Lower lobe of right lung (tissue), 2 donors: ENCODE measurements around the gene MYOT. TPM values are rescaled to one million over a fixed set of nuclear protein-coding genes. Genes with fewer than 3 reads are reported as not detected.

Source experiments
- ATAC-seq, 2 donors: fragments of 200-7000 bp; cut with Tn5 transposase; one replicate each; pipeline ENCODE4 v1.9.1; 2020 to 2022; ENCODE audit warnings: mild to moderate bottlenecking in 2 of 2, moderate library complexity in 2 of 2
- DNase-seq: peaks from one replicate; pipeline ENCODE4 v3.0.0-alpha.2; 2020
- H3K27ac ChIP-seq: fragments of 200-600 bp; one replicate; pipeline ENCODE4 v1.8.0; 2022
- H3K27me3 ChIP-seq: fragments of 200-600 bp; one replicate; pipeline ENCODE4 v1.8.0; 2022; ENCODE audit warnings: low read depth
- H3K36me3 ChIP-seq: fragments of 200-600 bp; one replicate; pipeline ENCODE4 v1.8.0; 2022; ENCODE audit warnings: mild to moderate bottlenecking
- H3K4me1 ChIP-seq: fragments of 200-600 bp; one replicate; pipeline ENCODE4 v1.8.0; 2022
- H3K4me3 ChIP-seq: fragments of 200-600 bp; one replicate; pipeline ENCODE4 v1.8.0; 2022; ENCODE audit warnings: mild to moderate bottlenecking
- H3K9me3 ChIP-seq: fragments of 200-600 bp; one replicate; pipeline ENCODE4 v1.8.0; 2022
- intact Hi-C: fragments of 100-400 bp; cut with DNase I; formaldehyde crosslinking; loops from one replicate; pipeline ENCODE4 v1.11.0; 2022
- total RNA-seq: library from RNA; stranded (reverse); fragmentation: NEBNext Ultra II Directional; extraction: Animal tissue kit (Norgen Biotek cat#: 25700); gene quantifications from one replicate; pipeline ENCODE4 v1.2.1, GENCODE V29; 2021
- TF ChIP-seq, protein P1 (sequence below): fragments of 200-600 bp; IDR thresholded peaks from one replicate; pipeline ENCODE4 v1.8.0; 2022; ENCODE audit warnings: antibody characterized with exemption, mild to moderate bottlenecking
- donor health status: DM: no; HTN: yes; CAD: no; lungs with severe emphysema.

Gene MYOT
- total RNA-seq, 1 donor from 2014 or later = not detected

DNA sequence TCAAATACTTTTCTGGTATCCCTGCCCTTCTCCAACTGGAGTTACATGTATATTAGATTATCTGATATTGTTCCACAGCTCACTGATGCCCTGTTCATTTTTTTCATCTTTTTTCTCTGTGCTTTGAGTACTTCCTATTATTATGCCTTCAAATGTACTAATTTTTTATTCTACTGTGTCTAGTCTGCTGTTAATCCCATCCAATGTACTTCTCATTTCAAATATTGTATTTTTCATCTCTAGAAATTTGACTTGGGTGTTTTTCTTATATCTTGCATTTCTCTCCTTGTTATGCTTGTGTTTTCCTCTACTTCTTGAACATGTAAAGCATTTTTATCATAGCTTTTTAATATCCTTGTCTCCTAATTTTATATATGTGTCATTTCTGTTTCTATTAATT is 41.6 kb upstream of the MYOT start:
- no peak overlapping the region for H3K4me3 ChIP-seq
- intact Hi-C loops = no loop called here
- no peaks in the 10 kb centered on the region for H3K36me3 ChIP-seq

DNA sequence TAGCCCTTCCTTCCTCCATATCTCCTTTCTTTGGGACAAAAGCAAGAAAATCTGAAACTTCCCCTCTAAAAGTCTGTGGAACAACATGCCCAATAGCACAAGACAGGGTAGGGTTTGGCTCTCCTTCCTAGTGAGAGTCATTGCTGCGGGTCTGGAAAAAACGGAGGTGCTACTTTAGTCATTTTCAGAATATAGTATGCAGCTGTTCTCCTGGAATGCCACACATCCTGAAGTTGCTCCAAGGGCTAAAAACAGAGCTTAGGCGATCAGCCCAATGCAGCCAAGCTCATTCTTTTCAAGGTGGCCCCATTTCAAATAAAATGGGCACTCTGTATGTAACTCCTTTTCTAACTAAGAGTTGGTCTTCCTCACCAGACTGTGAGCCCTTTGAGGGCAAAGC is 39.5 kb upstream of the MYOT start:
- Histone ChIP-seq H3K4me3 (no peak overlapping the region), H3K27me3 (no peaks in the 10 kb centered on the region), H3K27ac (no peak overlapping the region), H3K4me1 (no peaks in the 10 kb centered on the region), H3K36me3 (no peaks in the 10 kb centered on the region), H3K9me3 (peaks cover 3% of the 10 kb centered on the region)
- intact Hi-C loops = no loop called here
- TF ChIP-seq, protein P1, sequence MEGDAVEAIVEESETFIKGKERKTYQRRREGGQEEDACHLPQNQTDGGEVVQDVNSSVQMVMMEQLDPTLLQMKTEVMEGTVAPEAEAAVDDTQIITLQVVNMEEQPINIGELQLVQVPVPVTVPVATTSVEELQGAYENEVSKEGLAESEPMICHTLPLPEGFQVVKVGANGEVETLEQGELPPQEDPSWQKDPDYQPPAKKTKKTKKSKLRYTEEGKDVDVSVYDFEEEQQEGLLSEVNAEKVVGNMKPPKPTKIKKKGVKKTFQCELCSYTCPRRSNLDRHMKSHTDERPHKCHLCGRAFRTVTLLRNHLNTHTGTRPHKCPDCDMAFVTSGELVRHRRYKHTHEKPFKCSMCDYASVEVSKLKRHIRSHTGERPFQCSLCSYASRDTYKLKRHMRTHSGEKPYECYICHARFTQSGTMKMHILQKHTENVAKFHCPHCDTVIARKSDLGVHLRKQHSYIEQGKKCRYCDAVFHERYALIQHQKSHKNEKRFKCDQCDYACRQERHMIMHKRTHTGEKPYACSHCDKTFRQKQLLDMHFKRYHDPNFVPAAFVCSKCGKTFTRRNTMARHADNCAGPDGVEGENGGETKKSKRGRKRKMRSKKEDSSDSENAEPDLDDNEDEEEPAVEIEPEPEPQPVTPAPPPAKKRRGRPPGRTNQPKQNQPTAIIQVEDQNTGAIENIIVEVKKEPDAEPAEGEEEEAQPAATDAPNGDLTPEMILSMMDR = no peak
- ATAC-seq (no peak), DNase-seq (no peak)

More for the DNA sequence above, 41.6 kb upstream of the MYOT start:
- Histone ChIP-seq H3K4me1 (no peaks in the 10 kb centered on the region), H3K27ac (no peak overlapping the region), H3K27me3 (no peaks in the 10 kb centered on the region), H3K9me3 (peaks cover 3% of the 10 kb centered on the region)
- ATAC-seq (no peak), DNase-seq (no peak)
- TF ChIP-seq, protein P1 = no peak

- Histone ChIP-seq H3K4me1 (no peaks in the 10 kb centered on the region), H3K9me3 (peaks cover 3% of the 10 kb centered on the region), H3K27ac (no peak overlapping the region), H3K27me3 (no peaks in the 10 kb centered on the region), H3K4me3 (no peak overlapping the region), H3K36me3 (no peaks in the 10 kb centered on the region)
- ATAC-seq = no peak
- TF ChIP-seq, protein P1 = no peak
- DNase-seq = no peak
- intact Hi-C loops = no loop called here
Observed at GRCh38 chr5:137828664-137829063, 39.0 kb upstream of the MYOT start.

DNA sequence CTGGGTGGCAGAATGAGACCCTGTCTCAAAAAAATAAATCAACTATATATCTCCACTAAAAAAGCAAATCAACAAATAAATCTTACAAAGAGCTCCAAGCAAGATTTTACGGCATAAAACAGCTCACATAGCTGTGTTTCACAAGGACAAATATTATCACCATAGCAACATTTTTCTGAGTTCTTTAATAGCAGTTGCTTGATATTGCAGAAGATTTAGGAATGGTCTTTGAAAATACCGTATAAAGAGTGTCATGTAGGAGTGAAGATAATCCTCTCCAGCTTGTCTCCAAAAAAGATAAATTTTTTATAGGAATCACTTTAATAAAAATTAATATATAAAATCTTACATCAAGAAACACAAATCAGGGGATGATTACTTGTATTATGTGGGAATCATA is 36.6 kb upstream of the MYOT start:
- Histone ChIP-seq H3K27me3 (no peaks in the 10 kb centered on the region), H3K4me3 (no peak overlapping the region), H3K27ac (no peak overlapping the region), H3K9me3 (peaks cover under 1% of the 10 kb centered on the region), H3K4me1 (no peaks in the 10 kb centered on the region), H3K36me3 (no peaks in the 10 kb centered on the region)
- intact Hi-C loops = no loop called here
- DNase-seq (no peak), ATAC-seq (no peak)
- TF ChIP-seq, protein P1 = no peak

DNA sequence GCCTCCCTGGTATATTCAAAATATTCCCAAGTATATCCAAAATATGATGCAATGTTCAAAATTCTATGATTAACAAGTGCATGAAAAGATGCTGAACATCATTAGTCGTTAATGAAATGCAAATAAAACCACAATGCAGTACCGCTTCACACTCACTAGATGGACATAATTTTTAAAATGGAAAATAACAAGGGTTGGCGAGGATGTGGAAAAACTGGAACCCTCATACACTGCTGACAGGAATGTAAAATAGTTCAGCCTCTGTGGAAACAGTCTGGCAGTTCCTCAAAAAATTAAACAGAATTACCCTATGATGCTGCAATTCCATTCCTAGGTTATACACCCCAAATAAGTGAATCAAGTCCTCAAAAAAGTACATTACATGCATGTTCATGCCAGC is 36.1 kb upstream of the MYOT start:
- H3K4me3 ChIP-seq = no peak overlapping the region
- H3K27me3 ChIP-seq = no peaks in the 10 kb centered on the region
- H3K27ac ChIP-seq = no peak overlapping the region
- TF ChIP-seq, protein P1 = no peak
- no peaks in the 10 kb centered on the region for H3K9me3 ChIP-seq
- H3K36me3 ChIP-seq = no peaks in the 10 kb centered on the region
- ATAC-seq = no peak
- no peaks in the 10 kb centered on the region for H3K4me1 ChIP-seq
- DNase-seq = no peak
- intact Hi-C loops = no loop called here

DNA sequence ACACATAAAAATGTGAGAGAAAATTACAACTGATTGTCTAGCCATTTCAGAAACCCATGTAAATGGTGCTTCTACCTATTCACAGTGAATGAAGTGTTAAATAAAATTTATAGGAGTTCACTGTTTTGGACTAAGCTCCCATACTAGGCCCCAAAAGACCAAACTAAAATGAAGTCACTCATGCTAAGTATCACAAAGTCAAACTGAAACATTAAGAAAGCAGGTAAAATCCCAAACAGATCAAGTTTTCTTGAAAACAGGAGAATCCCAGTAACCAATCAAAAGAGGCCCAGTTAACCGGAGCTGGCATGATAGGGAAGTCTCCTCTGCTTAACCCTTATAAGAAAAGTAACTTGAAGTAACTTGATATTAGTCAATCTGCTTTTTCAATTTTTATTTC is 35.2 kb upstream of the MYOT start:
- H3K27me3 ChIP-seq = no peaks in the 10 kb centered on the region
- no peak for DNase-seq
- H3K36me3 ChIP-seq = no peaks in the 10 kb centered on the region
- H3K9me3 ChIP-seq = no peaks in the 10 kb centered on the region
- TF ChIP-seq, protein P1 = no peak
- no peaks in the 10 kb centered on the region for H3K4me1 ChIP-seq
- intact Hi-C loops = no loop called here
- ATAC-seq = no peak
- H3K27ac ChIP-seq = no peak overlapping the region
- H3K4me3 ChIP-seq = no peak overlapping the region
